Large intestine (tissue), 12 donors: Measurements from ENCODE around the gene ESR2. TPM values are rescaled to one million over a fixed set of nuclear protein-coding genes. Genes with fewer than 3 reads are reported as not detected.
A peak's percentile ranks its signal among the peaks of the same experiment; 100 is the strongest.
"Not testable (repeated sequence)": the region's sequence is repeated elsewhere in the genome, so short reads cannot be mapped to it uniquely, and the experiment has no call there.

Experiments used
- DNase-seq, 2 donors: peaks; one replicate each; pipeline versions ENCODE4 v3.0.0 to v3.0.0-alpha.2; 2013
- H3K27ac ChIP-seq: one replicate; pipeline ENCODE4 v1.5.1; 2013; ENCODE audit warnings: low read length
- H3K27me3 ChIP-seq: 2 replicates; pipeline ENCODE4 v1.6.1; 2013; ENCODE audit warnings: low read length; ENCODE audit not compliant: control insufficient read depth, insufficient read depth
- H3K36me3 ChIP-seq: 2 replicates; pipeline ENCODE4 v1.6.1; 2013; ENCODE audit warnings: low read length; ENCODE audit not compliant: control insufficient read depth, insufficient read depth
- H3K4me1 ChIP-seq: one replicate; pipeline ENCODE4 v1.6.1; 2013; ENCODE audit warnings: low read length; ENCODE audit not compliant: control insufficient read depth, insufficient read depth
- H3K4me3 ChIP-seq: one replicate; pipeline ENCODE4 v1.5.1; 2013; ENCODE audit warnings: low read length
- H3K9me3 ChIP-seq: one replicate; pipeline ENCODE4 v1.6.1; 2013; ENCODE audit warnings: mild to moderate bottlenecking, low read depth, low read length, moderate library complexity; ENCODE audit not compliant: control insufficient read depth
- WGBS: methylation state at CpG from one replicate; pipeline ENCODE4 v1.1.5; 2013; ENCODE audit warnings: low lambda C conversion rate; ENCODE audit not compliant: insufficient coverage; 5-methylcytosine and 5-hydroxymethylcytosine counted together
- long read RNA-seq, 11 donors: transcript quantifications; one replicate each; lab custom pipeline, GENCODE V29; 2026
- polyA plus RNA-seq: library from polyadenylated mRNA; unstranded; fragments of 120-200 nt; gene quantifications from one replicate; pipeline ENCODE4 v1.2.1, GENCODE V29; 2013

The ESR2 gene
- polyA plus RNA-seq = 0.66 TPM
- long read RNA-seq, donor 1 = 0 reads
- long read RNA-seq, donor 2 = 0 reads
- long read RNA-seq, donor 3 = 0 reads
- long read RNA-seq, donor 4 = 0 reads
- long read RNA-seq, donor 5, partial matches to known transcripts = 12 of 12 reads
- long read RNA-seq, donor 5, other reads (novel, unspliced or antisense) = 0 of 12 reads
- long read RNA-seq, donor 6 = 0 reads
- long read RNA-seq, donor 7 = 0 reads
- long read RNA-seq, donor 8, partial matches to known transcripts = 71 of 71 reads
- long read RNA-seq, donor 8, other reads (novel, unspliced or antisense) = 0 of 71 reads
- long read RNA-seq, donor 9 = 0 reads
- long read RNA-seq, donor 10 = 0 reads
- long read RNA-seq, donor 11 = 0 reads

GRCh38 chr14:64293976-64294671 is at the start of gene ESR2:
TSS of gene ESR2 (minus strand) at chr14:64294371. CDS start at chr14:64282985, 11,386 bp downstream.
- Histone ChIP-seq H3K27ac (no peak within 1 kb of the TSS), H3K4me1 (peaks cover 11% of the 10 kb centered on the region), H3K36me3 (no peaks in the 10 kb centered on the region), H3K27me3 (peaks cover 21% of the 10 kb centered on the region), H3K9me3 (no peaks in the 10 kb centered on the region), H3K4me3 (peak within 1 kb of the TSS; percentile 38)
- peak; percentile 8 to 60 for DNase-seq
- no CpG with 5 or more reads among the region's 49 CpGs for WGBS

- Histone ChIP-seq H3K9me3 (peaks cover 4% of the 10 kb centered on the region), H3K4me1 (peaks cover 7% of the 10 kb centered on the region), H3K27ac (no peak overlapping the region), H3K27me3 (no peaks in the 10 kb centered on the region), H3K36me3 (no peaks in the 10 kb centered on the region), H3K4me3 (no peak overlapping the region)
- no CpG with 5 or more reads among the region's 8 CpGs for WGBS
- DNase-seq = peak in 1 of 2 donors; percentile 2
Observed at GRCh38 chr14:64340560-64341196, 46.5 kb upstream of the ESR2 start.

GRCh38 chr14:64338616-64339316 is 44.6 kb upstream of the ESR2 start:
- Histone ChIP-seq H3K9me3 (peaks cover 4% of the 10 kb centered on the region), H3K4me1 (peaks cover 7% of the 10 kb centered on the region), H3K36me3 (no peaks in the 10 kb centered on the region), H3K27me3 (no peaks in the 10 kb centered on the region), H3K27ac (peak overlapping the region; percentile 86), H3K4me3 (peak overlapping the region; percentile 88)
- WGBS = 0% methylated on average over 7 of the region's 49 CpGs
- peak; percentile 97 to 99 for DNase-seq

GRCh38 chr14:64337888-64338615 is 43.9 kb upstream of the ESR2 start:
- no CpG with 5 or more reads among the region's 49 CpGs for WGBS
- Histone ChIP-seq H3K27me3 (no peaks in the 10 kb centered on the region), H3K4me3 (peak overlapping the region; percentile 88), H3K36me3 (no peaks in the 10 kb centered on the region), H3K4me1 (peaks cover 7% of the 10 kb centered on the region), H3K27ac (peak overlapping the region; percentile 86), H3K9me3 (peaks cover 4% of the 10 kb centered on the region)
- DNase-seq = peak; percentile 66 to 81

GRCh38 chr14:64329149-64329548 is 35.0 kb upstream of the ESR2 start:
- Histone ChIP-seq H3K27ac (no peak overlapping the region), H3K27me3 (no peaks in the 10 kb centered on the region), H3K36me3 (no peaks in the 10 kb centered on the region), H3K4me3 (no peak overlapping the region), H3K9me3 (no peaks in the 10 kb centered on the region), H3K4me1 (no peaks in the 10 kb centered on the region)
- 29% methylated on average over 1 of the region's 3 CpGs for WGBS
- DNase-seq = no peak

GRCh38 chr14:64326502-64326901 is 32.3 kb upstream of the ESR2 start:
- H3K27ac ChIP-seq = no peak overlapping the region
- no peak overlapping the region for H3K4me3 ChIP-seq

GRCh38 chr14:64324895-64325294 is 30.7 kb upstream of the ESR2 start:
- no CpG with 5 or more reads among the region's 1 CpG for WGBS
- no peaks in the 10 kb centered on the region for H3K4me1 ChIP-seq
- H3K27ac ChIP-seq = no peak overlapping the region
- no peak for DNase-seq
- no peaks in the 10 kb centered on the region for H3K27me3 ChIP-seq
- no peaks in the 10 kb centered on the region for H3K36me3 ChIP-seq
- no peak overlapping the region for H3K4me3 ChIP-seq
- H3K9me3 ChIP-seq = no peaks in the 10 kb centered on the region

More at GRCh38 chr14:64326502-64326901, 32.3 kb upstream of the ESR2 start:
- 92% methylated on average over 2 of the region's 2 CpGs for WGBS
- no peaks in the 10 kb centered on the region for H3K4me1 ChIP-seq
- H3K36me3 ChIP-seq = no peaks in the 10 kb centered on the region
- H3K9me3 ChIP-seq = no peaks in the 10 kb centered on the region
- no peak for DNase-seq
- H3K27me3 ChIP-seq = no peaks in the 10 kb centered on the region

- Histone ChIP-seq H3K4me3 (no peak overlapping the region), H3K36me3 (no peaks in the 10 kb centered on the region), H3K9me3 (no peaks in the 10 kb centered on the region), H3K27ac (no peak overlapping the region), H3K27me3 (no peaks in the 10 kb centered on the region), H3K4me1 (no peaks in the 10 kb centered on the region)
- no CpG with 5 or more reads among the region's 1 CpG for WGBS
- no peak for DNase-seq
Observed at GRCh38 chr14:64324461-64324860, 30.3 kb upstream of the ESR2 start.

GRCh38 chr14:64320362-64320761 is 26.2 kb upstream of the ESR2 start:
- H3K4me3 ChIP-seq, DNase-seq, H3K9me3 ChIP-seq, H3K36me3 ChIP-seq, H3K4me1 ChIP-seq, H3K27ac ChIP-seq, H3K27me3 ChIP-seq: not testable (repeated sequence)
- no CpG with 5 or more reads among the region's 5 CpGs for WGBS
